ENCODE measurements around the gene FAM53C.

The FAM53C gene

DNA sequence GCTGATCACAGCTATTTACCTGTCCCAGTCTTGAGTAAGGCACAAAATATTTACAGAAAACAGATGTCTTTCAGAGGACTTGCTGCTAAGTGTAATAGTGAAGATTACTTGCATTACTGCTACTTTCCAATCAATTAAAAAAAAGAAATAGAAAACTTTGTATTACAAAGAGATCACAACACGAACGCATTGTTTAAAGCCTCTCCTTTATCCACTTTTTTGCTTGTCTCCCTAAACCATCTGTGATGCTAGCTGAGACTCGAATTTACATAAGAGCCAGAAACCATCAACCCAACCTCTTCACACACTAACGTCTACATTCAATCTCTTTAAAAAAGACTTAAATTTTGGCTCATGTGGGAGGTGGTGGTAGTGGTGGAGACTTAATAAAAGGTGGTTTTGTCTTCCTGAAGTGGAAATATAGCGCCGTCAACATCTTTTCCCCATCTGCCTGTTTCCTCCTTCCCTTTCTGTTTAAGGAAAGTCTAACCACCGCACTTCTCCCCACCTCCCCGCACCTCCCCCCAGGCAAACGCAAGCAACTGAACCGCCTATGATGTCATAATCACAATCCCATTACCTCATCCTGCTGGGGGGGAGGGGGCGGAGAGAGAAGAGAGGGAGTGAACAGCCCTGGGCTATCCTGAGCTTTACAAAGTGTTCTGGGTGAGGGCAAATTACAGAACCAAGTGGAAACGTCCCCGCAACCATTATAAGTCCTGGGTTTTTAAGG is 948 bp upstream of the FAM53C start:
- no peaks in the 10 kb centered on the region; the same call in 1 of the 2 replicates for H4K20me1 ChIP-seq (ENCODE audit: insufficient read depth, low read length)
- H3K4me2 ChIP-seq (ENCODE audit: insufficient read depth, low read length): peak overlapping the region; percentile 77
- no peaks in the 10 kb centered on the region for H3K27me3 ChIP-seq (ENCODE audit: insufficient read depth, low read length, poor library complexity)
- TF ChIP-seq CTCF (IDR thresholded peaks at IDR 0.05; ENCODE audit: borderline replicate concordance, extremely low read depth, low read length, poor library complexity, severe bottlenecking) (no peak), EZH2 (IDR thresholded peaks at IDR 0.05; ENCODE audit: borderline replicate concordance, low read depth, low read length, severe bottlenecking) (no peak)
- no peak for DNase-seq
- H2AFZ ChIP-seq (ENCODE audit: low read depth, low read length): peak overlapping the region; percentile 98
- peak overlapping the region; percentile 76 for H3K9ac ChIP-seq (ENCODE audit: low read depth, low read length)
- peak; percentile 31 for ATAC-seq (ENCODE audit: insufficient read depth, low read depth)
- H3K27ac ChIP-seq (ENCODE audit: low read length): peak overlapping the region; percentile 92
- H3K79me2 ChIP-seq (ENCODE audit: insufficient read depth, low read length): peaks cover 38% of the 10 kb centered on the region
- peaks cover 14% of the 10 kb centered on the region for H3K36me3 ChIP-seq (ENCODE audit: insufficient read depth, low read length)
- H3K4me3 ChIP-seq (ENCODE audit: low read depth in 1 of 2, low read length in 2 of 2): peak overlapping the region; percentile 45 to 76
- H3K4me1 ChIP-seq (ENCODE audit: insufficient read depth, low read length): peaks cover 50% of the 10 kb centered on the region
- no peaks in the 10 kb centered on the region for H3K9me3 ChIP-seq (ENCODE audit: insufficient read depth, low read length, severe bottlenecking)

GRCh38 chr5:138338411-138339090 is 485 bp downstream of the FAM53C start:
- Histone ChIP-seq H3K36me3 (ENCODE audit: insufficient read depth, low read length) (peaks cover 15% of the 10 kb centered on the region), H3K27me3 (ENCODE audit: insufficient read depth, low read length, poor library complexity) (no peaks in the 10 kb centered on the region), H3K79me2 (ENCODE audit: insufficient read depth, low read length) (peaks cover 38% of the 10 kb centered on the region), H3K27ac (ENCODE audit: low read length) (peak overlapping the region; percentile 92), H3K9ac (ENCODE audit: low read depth, low read length) (peak overlapping the region; percentile 76), H3K9me3 (ENCODE audit: insufficient read depth, low read length, severe bottlenecking) (no peaks in the 10 kb centered on the region), H2AFZ (ENCODE audit: low read depth, low read length) (peak overlapping the region; percentile 98), H3K4me3 (ENCODE audit: low read depth in 1 of 2, low read length in 2 of 2) (peak overlapping the region; percentile 45 to 76; a peak in 3 of 4 replicates), H4K20me1 (ENCODE audit: insufficient read depth, low read length) (no peaks in the 10 kb centered on the region; the same call in 1 of the 2 replicates), H3K4me1 (ENCODE audit: insufficient read depth, low read length) (peaks cover 42% of the 10 kb centered on the region), H3K4me2 (ENCODE audit: insufficient read depth, low read length) (peak overlapping the region; percentile 77)
- no peak for ATAC-seq (ENCODE audit: insufficient read depth, low read depth)
- no peak for TF ChIP-seq EZH2 (IDR thresholded peaks at IDR 0.05; ENCODE audit: borderline replicate concordance, low read depth, low read length, severe bottlenecking)
- no peak for TF ChIP-seq CTCF (IDR thresholded peaks at IDR 0.05; ENCODE audit: borderline replicate concordance, extremely low read depth, low read length, poor library complexity, severe bottlenecking)
- no peak for DNase-seq

DNA sequence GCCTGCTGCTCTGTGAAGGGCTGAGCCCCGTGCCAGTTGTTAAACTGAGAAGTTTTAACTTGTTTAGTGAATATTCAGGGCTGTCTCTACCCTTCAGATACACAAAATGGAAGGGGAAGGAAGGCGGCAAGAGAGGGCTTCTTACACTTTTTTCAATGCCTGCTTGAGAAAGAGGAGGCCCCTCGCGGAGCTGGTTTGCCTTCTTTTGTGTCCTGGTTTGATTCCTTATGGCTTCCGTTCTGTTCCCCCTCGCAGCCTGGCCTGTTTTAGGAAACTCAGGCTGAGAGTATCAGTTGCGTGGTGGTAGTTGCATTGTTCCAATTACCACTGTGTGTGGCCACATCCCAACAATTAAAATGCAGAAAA is 1.0 kb downstream of the FAM53C start:
- no peak for ATAC-seq (ENCODE audit: insufficient read depth, low read depth)
- Histone ChIP-seq H3K27ac (ENCODE audit: low read length) (peak overlapping the region; percentile 92), H3K79me2 (ENCODE audit: insufficient read depth, low read length) (peaks cover 38% of the 10 kb centered on the region), H3K4me3 (ENCODE audit: low read depth in 1 of 2, low read length in 2 of 2) (peak overlapping the region; percentile 45 to 76; a peak in 3 of 4 replicates), H3K4me1 (ENCODE audit: insufficient read depth, low read length) (peaks cover 42% of the 10 kb centered on the region), H3K9ac (ENCODE audit: low read depth, low read length) (peak overlapping the region; percentile 76), H4K20me1 (ENCODE audit: insufficient read depth, low read length) (no peaks in the 10 kb centered on the region; the same call in 1 of the 2 replicates), H3K4me2 (ENCODE audit: insufficient read depth, low read length) (peak overlapping the region; percentile 77), H2AFZ (ENCODE audit: low read depth, low read length) (no peak overlapping the region), H3K9me3 (ENCODE audit: insufficient read depth, low read length, severe bottlenecking) (no peaks in the 10 kb centered on the region), H3K27me3 (ENCODE audit: insufficient read depth, low read length, poor library complexity) (no peaks in the 10 kb centered on the region), H3K36me3 (ENCODE audit: insufficient read depth, low read length) (peaks cover 15% of the 10 kb centered on the region)
- no peak for TF ChIP-seq CTCF (IDR thresholded peaks at IDR 0.05; ENCODE audit: borderline replicate concordance, extremely low read depth, low read length, poor library complexity, severe bottlenecking)
- no peak for TF ChIP-seq EZH2 (IDR thresholded peaks at IDR 0.05; ENCODE audit: borderline replicate concordance, low read depth, low read length, severe bottlenecking)
- DNase-seq: no peak
